ENCODE data around the gene ZDHHC1.

GRCh38 chr16:67449336-67449735 is 33.1 kb upstream of the ZDHHC1 start:
- TF ChIP-seq CTCF (IDR thresholded peaks at IDR 0.05) (no peak), POLR2A (IDR thresholded peaks at IDR 0.05) (no peak)

All from testis (tissue), 2 donors.